HG03097 (cell line): Measurements from ENCODE around the gene PRND.
"Not testable (repeated sequence)": the region's sequence is repeated elsewhere in the genome, so short reads cannot be mapped to it uniquely, and the experiment has no call there.

Experiments used
- ATAC-seq: cut with Tn5 transposase; IDR thresholded peaks from one replicate; pipeline ENCODE4 v1.9.1; 2021; ENCODE audit not compliant: unreplicated experiment, low FRiP score

The PRND gene

GRCh38 chr20:4706941-4707340, 14.8 kb upstream of the PRND start:
- ATAC-seq: not testable (repeated sequence)

- no peak for ATAC-seq
These were observed 13.7 kb upstream of the PRND start for GRCh38 chr20:4708036-4708435.

GRCh38 chr20:4708856-4709255, 12.9 kb upstream of the PRND start:
- no peak for ATAC-seq

GRCh38 chr20:4709261-4710105, 12.2 kb upstream of the PRND start:
- ATAC-seq: no peak

- no peak for ATAC-seq
These were observed 11.6 kb upstream of the PRND start for GRCh38 chr20:4710106-4710475.

GRCh38 chr20:4711511-4711910, 10.2 kb upstream of the PRND start:
- ATAC-seq: no peak

- ATAC-seq: no peak
These were observed 8.3 kb upstream of the PRND start for GRCh38 chr20:4713401-4713800.

- no peak for ATAC-seq
These were observed 6.9 kb upstream of the PRND start for GRCh38 chr20:4714818-4715217.

GRCh38 chr20:4717816-4718570, 3.7 kb upstream of the PRND start:
- ATAC-seq: no peak

GRCh38 chr20:4719190-4719589, 2.5 kb upstream of the PRND start:
- ATAC-seq: no peak

- ATAC-seq: peak; percentile 85
These were observed 1.4 kb upstream of the PRND start for GRCh38 chr20:4720041-4720976.

GRCh38 chr20:4720977-4721349, 746 bp upstream of the PRND start:
- ATAC-seq: no peak

- no peak for ATAC-seq
These were observed 862 bp downstream of the PRND start for GRCh38 chr20:4722571-4722970.

GRCh38 chr20:4722993-4723392, 1.3 kb downstream of the PRND start:
- ATAC-seq: no peak

- ATAC-seq: not testable (repeated sequence)
These were observed 1.8 kb downstream of the PRND start for GRCh38 chr20:4723553-4723952.

- no peak for ATAC-seq
These were observed 3.0 kb downstream of the PRND start for GRCh38 chr20:4724459-4725262.

GRCh38 chr20:4725263-4725550, 3.5 kb downstream of the PRND start:
- ATAC-seq: no peak

GRCh38 chr20:4726710-4727397, 5.1 kb downstream of the PRND start:
- ATAC-seq: peak; percentile 49

GRCh38 chr20:4728120-4728760, 6.5 kb downstream of the PRND start:
- no peak for ATAC-seq
